ENCODE data around the gene TAF11L3. TPM values are rescaled to one million over a fixed set of nuclear protein-coding genes. Genes with fewer than 3 reads are reported as not detected.
"Not testable (repeated sequence)": the region's sequence is repeated elsewhere in the genome, so short reads cannot be mapped to it uniquely, and the experiment has no call there.

TAF11L3 gene
- total and polyA plus RNA-seq, 4 donors: not detected

- Histone ChIP-seq H3K4me3 (ENCODE audit: low read depth in 1 of 3, low read length in 3 of 3) (no peak overlapping the region), H3K36me3 (ENCODE audit: control insufficient read depth in 4 of 4, insufficient read depth in 3 of 4, low read depth in 1 of 4, low read length in 3 of 4) (no peaks in the 10 kb centered on the region), H3K4me1 (ENCODE audit: control insufficient read depth in 4 of 4, insufficient read depth in 4 of 4, low read length in 3 of 4) (no peaks in the 10 kb centered on the region), H3K27ac (ENCODE audit: low read depth in 1 of 2, low read length in 2 of 2) (no peak overlapping the region), H3K9ac (ENCODE audit: low read depth in 1 of 2, low read length in 2 of 2) (no peak overlapping the region), H3K27me3 (ENCODE audit: control insufficient read depth in 4 of 4, insufficient read depth in 4 of 4, low read length in 3 of 4) (no peaks in the 10 kb centered on the region), H3K9me3 (ENCODE audit: control insufficient read depth in 4 of 4, low read length in 3 of 4) (no peaks in the 10 kb centered on the region)
- TF ChIP-seq SP1 (IDR thresholded peaks at IDR 0.05) (no peak), ZBTB33 (IDR thresholded peaks at IDR 0.05) (no peak), ATF3 (IDR thresholded peaks at IDR 0.05) (no peak), CTCF (IDR thresholded peaks at IDR 0.05; ENCODE audit: low read depth, low read length, missing input control) (no peak), EGR1 (IDR thresholded peaks at IDR 0.05; ENCODE audit: low read depth in 2 of 2) (no peak), REST (IDR thresholded peaks at IDR 0.05) (no peak), FOXA1 (IDR thresholded peaks at IDR 0.05) (no peak), GABPA (IDR thresholded peaks at IDR 0.05 in 1 of 2, conservative IDR thresholded peaks at IDR 0.05 in 1 of 2) (no peak), NR2F2 (IDR thresholded peaks at IDR 0.05) (no peak)
- no peak for DNase-seq (ENCODE audit: low spot score)
- 49% methylated on average over 2 of the region's 2 CpGs for WGBS
These were observed 35.4 kb upstream of the TAF11L3 start for GRCh38 chr5:17482790-17483189.

GRCh38 chr5:17486464-17487173, 31.5 kb upstream of the TAF11L3 start:
- not testable (repeated sequence) for H3K9me3 ChIP-seq (ENCODE audit: control insufficient read depth in 4 of 4, low read length in 3 of 4); DNase-seq (ENCODE audit: low spot score); H3K27me3 ChIP-seq (ENCODE audit: control insufficient read depth in 4 of 4, insufficient read depth in 4 of 4, low read length in 3 of 4); H3K27ac ChIP-seq (ENCODE audit: low read depth in 1 of 2, low read length in 2 of 2); H3K36me3 ChIP-seq (ENCODE audit: control insufficient read depth in 4 of 4, insufficient read depth in 3 of 4, low read depth in 1 of 4, low read length in 3 of 4); H3K9ac ChIP-seq (ENCODE audit: low read depth in 1 of 2, low read length in 2 of 2); H3K4me1 ChIP-seq (ENCODE audit: control insufficient read depth in 4 of 4, insufficient read depth in 4 of 4, low read length in 3 of 4); H3K4me3 ChIP-seq (ENCODE audit: low read depth in 1 of 3, low read length in 3 of 3)
- 86% methylated on average over 10 of the region's 10 CpGs for WGBS
